Kidney epithelial cell (primary cell): ENCODE measurements around the gene ARAP3. TPM values are rescaled to one million over a fixed set of nuclear protein-coding genes. Genes with fewer than 3 reads are reported as not detected.

ENCODE experiments used
- DNase-seq: peaks from one replicate; pipeline ENCODE4 v3.0.0-alpha.2; 2010; ENCODE audit warnings: low read depth
- H3K27me3 ChIP-seq: 2 replicates; pipeline ENCODE4 v1.6.0; 2011; ENCODE audit warnings: low read length; ENCODE audit not compliant: control insufficient read depth, insufficient read depth
- H3K36me3 ChIP-seq: 2 replicates; pipeline ENCODE4 v1.5.1; 2011; ENCODE audit warnings: low read length; ENCODE audit not compliant: control insufficient read depth, insufficient read depth
- H3K4me3 ChIP-seq: 2 replicates; pipeline ENCODE4 v1.5.1; 2011; ENCODE audit warnings: low read depth, mild to moderate bottlenecking, control low read depth, low read length
- total RNA-seq: library from RNA; depleted of rRNA; stranded (reverse); fragments of >200 nt; gene quantifications from 2 replicates; pipeline ENCODE4 v1.2.3, GENCODE V29; 2015
- TF ChIP-seq, protein P1 (sequence below): IDR thresholded peaks from 2 replicates; pipeline ENCODE4 v1.5.1; 2011; ENCODE audit warnings: mild to moderate bottlenecking, moderate library complexity, low read length, control low read depth, inconsistent platforms; ENCODE audit not compliant: insufficient read depth, poor library complexity, severe bottlenecking

ARAP3 gene
- total RNA-seq, 1 donor from 2014 or later: 9.2 TPM

DNA sequence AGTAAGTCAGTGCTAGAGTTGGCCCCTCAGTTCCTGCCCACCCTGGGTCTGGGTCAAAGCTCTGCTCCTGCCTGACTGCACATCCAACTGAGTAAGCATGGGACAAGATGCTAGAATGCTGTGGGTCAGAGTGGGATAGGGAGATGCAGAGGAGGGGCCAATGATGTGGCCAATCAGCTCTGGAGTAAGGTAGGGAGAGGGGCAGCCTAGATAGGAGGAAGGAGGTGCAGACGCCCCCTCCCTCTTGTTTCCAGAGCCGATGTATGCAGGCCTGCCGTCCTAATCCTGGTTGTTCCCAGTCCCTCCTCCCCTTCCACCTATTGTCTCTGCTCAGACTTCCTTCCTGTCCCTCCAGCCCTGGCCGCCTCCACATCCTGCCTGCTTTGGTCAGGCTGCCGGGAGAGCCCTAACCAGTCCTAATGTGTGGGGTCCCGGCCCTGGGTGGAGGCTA, 1.3 kb downstream of the ARAP3 start:
- no peaks in the 10 kb centered on the region for H3K27me3 ChIP-seq
- H3K4me3 ChIP-seq: no peak overlapping the region
- no peaks in the 10 kb centered on the region for H3K36me3 ChIP-seq
- TF ChIP-seq, protein P1, sequence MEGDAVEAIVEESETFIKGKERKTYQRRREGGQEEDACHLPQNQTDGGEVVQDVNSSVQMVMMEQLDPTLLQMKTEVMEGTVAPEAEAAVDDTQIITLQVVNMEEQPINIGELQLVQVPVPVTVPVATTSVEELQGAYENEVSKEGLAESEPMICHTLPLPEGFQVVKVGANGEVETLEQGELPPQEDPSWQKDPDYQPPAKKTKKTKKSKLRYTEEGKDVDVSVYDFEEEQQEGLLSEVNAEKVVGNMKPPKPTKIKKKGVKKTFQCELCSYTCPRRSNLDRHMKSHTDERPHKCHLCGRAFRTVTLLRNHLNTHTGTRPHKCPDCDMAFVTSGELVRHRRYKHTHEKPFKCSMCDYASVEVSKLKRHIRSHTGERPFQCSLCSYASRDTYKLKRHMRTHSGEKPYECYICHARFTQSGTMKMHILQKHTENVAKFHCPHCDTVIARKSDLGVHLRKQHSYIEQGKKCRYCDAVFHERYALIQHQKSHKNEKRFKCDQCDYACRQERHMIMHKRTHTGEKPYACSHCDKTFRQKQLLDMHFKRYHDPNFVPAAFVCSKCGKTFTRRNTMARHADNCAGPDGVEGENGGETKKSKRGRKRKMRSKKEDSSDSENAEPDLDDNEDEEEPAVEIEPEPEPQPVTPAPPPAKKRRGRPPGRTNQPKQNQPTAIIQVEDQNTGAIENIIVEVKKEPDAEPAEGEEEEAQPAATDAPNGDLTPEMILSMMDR: no peak
- no peak for DNase-seq

DNA sequence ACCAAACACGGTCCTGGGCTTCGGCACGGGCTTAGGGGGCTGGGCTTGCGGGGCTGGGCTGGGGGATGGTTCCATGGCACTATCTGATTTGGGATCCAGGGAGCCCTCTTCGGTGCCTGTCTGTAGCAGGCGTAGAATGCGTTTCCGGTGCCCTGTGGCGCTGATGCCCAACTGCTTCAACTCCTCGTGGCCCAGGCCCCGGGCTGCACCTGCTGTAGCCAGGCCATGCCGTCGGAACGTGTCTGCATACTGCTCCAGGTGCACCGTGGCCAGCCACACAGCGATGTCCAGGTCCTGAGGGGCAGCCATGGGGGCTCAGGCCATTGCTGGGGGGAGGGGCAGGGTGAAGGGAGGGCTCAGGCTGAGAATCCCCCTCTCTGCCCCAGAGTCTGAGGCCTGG, 1.9 kb downstream of the ARAP3 start:
- H3K4me3 ChIP-seq: no peak overlapping the region
- no peaks in the 10 kb centered on the region for H3K27me3 ChIP-seq
- DNase-seq: no peak
- TF ChIP-seq, protein P1: no peak
- no peaks in the 10 kb centered on the region for H3K36me3 ChIP-seq

DNA sequence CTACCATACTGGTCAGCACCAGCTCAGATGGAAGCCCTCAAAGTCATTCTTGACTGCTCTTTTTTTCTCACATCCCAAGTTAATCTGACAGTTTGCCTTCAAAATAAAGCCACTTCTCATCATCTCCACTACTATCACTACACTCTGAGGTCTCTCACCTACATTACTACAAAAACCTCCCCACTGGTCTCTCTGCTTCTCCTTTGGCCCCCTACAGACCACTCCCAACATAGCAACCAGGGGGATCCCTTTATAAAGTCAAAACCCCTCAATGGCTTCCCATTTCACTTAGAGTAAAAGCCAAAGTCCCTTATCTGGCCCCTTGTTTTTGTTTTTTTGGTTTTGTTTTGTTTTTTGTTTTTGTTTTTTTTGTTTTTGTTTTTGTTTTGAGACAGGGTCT, 4.6 kb downstream of the ARAP3 start:
- DNase-seq: no peak
- TF ChIP-seq, protein P1: peak; percentile 29
- Histone ChIP-seq H3K27me3 (no peaks in the 10 kb centered on the region), H3K4me3 (no peak overlapping the region), H3K36me3 (no peaks in the 10 kb centered on the region)

DNA sequence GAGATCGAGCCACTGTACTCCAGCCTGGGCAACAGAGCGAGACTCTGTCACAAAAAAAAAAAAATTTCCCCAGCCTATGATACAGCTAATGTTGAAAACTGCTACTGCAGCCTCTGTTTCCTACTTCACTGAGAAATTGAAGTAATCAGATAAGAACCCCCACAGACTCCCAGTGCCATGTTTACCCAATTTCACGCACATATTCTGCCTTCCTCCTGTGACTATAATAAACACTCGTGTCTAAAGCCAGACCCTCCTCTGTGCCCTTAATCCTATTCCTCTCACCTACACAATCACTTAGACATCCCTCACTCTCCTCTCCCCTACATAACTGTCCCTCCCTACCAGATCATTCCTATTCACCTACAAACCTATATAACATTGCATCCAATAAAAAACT, 6.4 kb downstream of the ARAP3 start:
- no peaks in the 10 kb centered on the region for H3K27me3 ChIP-seq
- TF ChIP-seq, protein P1: no peak
- H3K4me3 ChIP-seq: no peak overlapping the region
- H3K36me3 ChIP-seq: no peaks in the 10 kb centered on the region
- no peak for DNase-seq

DNA sequence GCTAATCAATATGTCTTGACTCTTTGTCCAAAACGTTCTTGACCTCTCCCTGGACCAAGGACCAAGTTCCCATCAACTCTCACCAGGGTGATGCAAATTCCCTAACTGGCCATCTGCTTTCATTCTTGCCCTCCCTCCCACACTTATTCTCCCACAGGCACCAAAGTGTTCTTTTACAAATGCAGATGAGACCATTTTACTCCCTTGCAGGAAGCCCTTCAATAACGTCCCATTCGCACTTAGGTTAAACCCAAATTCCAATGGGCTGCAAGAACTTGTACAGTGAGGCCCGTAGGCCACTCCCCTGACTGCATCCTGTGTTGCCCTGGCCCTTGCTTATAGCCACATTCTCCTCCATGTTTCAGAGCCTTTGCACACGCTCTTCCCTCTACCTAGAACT, 7.3 kb downstream of the ARAP3 start:
- Histone ChIP-seq H3K36me3 (no peaks in the 10 kb centered on the region), H3K4me3 (no peak overlapping the region), H3K27me3 (no peaks in the 10 kb centered on the region)
- DNase-seq: no peak
- TF ChIP-seq, protein P1: no peak
